ENCODE results near the gene TMEM62.
"Not testable (repeated sequence)": the region's sequence is repeated elsewhere in the genome, so short reads cannot be mapped to it uniquely, and the experiment has no call there.

TMEM62 gene

DNA sequence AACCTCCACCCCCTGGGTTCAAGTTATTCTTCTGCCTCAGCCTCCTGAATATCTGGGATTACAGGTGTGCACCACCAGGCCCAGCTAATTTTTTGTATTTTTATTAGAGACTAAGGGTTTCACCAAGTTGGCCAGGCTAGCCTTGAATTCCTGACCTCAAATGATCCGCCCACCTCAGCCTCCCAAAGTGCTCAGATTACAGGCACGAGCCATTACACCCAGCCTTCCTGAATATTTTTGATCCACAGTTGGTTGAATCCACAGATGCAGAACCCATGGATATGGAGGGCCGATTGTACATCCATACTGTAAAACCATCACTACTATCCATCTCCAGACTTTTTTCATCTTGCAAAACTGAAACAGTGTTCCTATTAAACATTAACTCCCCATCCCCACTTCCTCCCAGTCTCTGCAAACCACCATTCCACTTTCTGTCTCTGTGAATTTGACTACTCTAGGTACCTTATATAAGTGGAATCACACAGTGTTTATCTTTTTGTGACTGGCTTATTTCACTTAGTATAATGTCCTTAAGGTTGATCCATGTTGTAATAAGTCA lies 8.2 kb upstream of the TMEM62 start:
- no peak for DNase-seq

DNA sequence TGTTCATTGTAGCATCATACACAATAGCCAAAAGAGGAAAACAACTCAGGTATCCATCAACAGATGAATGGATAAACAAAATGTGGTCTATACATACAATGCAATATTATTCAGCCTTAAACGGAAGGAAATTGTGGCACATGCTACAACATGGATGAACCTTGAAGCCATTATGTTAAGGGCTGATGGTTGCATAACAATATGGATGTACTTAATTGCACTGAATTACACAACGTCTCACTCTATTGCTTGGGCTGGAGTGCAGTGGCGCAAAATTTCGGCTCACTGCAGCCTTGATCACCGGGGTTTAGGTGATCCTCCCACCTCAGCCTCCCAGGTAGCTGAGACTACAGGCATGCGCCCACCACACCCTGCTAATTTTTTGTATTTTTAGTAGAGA lies 7.0 kb upstream of the TMEM62 start:
- DNase-seq: no peak

DNA sequence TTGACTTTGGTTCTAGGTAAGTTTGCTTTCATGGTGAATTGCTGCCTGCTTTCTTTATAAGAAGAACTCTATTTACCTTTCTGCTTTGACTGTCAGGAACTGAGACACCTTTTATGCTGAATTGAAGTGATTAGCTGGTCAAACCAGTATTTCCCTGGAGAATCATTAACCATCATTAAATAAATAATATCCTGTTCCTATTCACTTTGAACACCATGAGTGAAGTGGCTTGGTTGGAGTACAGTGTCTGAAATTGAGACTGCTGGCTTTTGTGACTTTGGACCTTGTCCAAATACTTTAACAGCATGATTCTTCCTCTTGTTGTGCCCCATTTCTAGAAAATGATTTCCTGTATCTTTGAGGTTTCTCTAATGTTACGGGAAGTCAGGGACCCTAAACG lies 5.6 kb upstream of the TMEM62 start:
- no peak for DNase-seq

DNA sequence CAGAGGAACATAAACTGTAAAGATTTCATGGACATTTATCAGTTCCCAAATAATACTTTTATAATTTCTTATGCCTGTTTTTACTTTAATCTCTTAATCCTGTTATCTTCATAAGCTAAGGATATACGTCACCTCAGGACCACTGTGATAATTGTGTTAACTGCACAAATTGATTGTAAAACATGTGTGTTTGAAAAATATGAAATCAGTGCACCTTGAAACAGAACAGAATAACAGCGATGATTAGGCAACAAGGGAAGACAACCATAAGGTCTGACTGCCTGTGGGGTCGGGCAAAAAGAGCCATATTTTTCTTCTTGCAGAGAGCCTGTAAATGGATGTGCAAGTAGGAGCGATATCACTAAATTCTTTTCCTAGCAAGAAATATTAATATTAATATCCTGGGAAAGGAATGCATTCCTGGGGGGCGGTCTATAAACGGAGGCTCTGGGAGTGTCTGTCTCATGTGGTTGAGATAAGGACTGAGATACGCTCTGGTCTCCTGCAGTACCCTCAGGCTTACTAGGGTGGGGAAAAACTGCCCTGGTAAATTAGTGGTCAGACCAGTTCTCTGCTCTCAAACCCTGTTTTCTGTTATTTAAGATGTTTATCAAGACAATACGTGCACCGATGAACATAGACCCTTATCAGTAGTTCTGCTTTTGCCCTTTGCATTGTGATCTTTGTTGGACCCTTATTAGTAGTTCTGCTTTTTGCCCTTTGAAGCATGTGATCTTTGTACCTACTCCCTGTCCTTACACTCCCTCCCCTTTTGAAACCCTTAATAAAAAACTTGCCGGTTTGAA lies 5.0 kb upstream of the TMEM62 start:
- DNase-seq: not testable (repeated sequence)

DNA sequence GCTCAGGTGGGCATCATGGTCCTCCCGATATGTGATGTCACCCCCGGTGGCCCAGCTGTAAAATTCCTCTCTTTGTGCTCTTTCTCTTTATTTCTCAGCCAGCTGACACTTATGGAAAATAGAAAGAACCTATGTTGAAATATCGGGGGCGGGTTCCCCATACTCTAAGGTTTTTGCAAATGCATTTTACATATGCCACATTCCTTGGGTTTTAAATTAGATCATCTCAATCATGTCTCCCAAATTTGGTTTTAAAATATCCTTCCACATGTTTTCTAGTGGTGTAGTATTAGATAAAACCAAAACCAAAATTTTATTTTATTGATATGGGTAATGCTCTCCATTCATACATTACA lies 4.4 kb upstream of the TMEM62 start:
- DNase-seq: no peak

DNA sequence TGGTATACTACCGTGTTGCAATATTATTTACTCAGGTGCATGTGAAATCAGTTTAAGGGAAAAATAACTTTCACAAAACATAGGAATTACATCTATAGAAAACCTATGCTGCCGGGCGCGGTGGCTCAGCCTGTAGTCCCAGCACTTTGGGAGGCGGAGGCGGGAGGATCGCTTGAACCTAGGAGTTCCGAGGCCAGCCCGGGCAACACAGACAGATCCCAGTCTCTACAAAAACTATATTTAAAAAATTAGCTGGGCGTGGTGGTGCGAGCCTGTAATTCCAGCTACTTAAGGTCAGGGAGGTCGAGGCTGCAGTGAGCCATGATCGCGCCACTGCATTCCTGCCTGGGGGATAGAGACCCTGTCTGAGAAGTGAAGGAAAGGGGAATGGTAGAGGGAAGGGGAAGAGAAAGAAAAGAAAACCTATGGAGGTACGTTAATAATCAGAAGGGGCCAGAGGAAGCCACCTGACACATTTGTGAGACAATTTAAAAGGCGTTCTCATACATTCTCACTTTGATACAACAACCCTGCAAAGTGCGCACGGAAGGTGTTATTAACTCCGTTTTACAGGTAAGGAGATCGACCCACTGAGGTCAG lies 456 bp upstream of the TMEM62 start:
- no peak for DNase-seq

DNA sequence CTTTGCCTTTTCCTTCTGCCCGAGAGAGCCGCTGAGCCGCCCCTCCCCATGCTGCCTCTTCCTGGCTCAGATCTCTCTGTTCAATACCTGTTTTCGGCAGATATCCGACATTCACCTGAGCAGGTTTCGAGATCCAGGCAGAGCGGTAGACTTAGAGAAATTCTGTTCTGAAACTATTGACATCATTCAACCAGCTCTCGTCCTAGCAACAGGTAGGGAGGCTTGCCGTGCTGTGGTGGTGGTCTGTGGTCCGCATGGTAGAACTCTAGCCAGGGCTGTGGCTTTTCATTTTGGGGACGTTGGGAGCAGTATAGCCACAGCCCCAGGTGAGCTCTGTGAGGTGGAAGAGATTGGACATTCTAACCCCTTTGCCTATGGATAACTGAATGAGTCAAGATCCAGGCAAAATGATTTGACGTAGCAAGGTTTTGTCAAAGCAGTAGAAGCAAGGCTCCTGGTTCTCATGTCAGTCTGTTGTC lies 810 bp downstream of the TMEM62 start:
- no peak for DNase-seq

DNA sequence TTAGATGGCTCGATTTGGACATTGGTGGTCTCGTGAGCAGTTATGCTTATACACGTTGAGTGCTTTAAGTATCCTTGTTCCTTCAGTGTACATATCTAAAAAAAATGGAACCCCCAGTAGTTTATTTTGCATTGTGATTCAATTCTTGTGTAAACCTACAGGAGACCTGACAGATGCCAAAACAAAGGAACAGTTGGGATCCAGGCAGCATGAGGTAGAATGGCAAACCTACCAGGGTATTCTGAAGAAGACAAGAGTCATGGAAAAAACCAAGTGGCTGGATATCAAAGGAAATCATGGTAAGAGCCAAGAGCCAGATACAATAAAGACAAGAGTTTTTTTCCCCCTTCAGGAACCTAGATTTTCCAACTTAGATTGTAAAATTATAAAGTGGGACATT lies 2.0 kb downstream of the TMEM62 start:
- DNase-seq: no peak

DNA sequence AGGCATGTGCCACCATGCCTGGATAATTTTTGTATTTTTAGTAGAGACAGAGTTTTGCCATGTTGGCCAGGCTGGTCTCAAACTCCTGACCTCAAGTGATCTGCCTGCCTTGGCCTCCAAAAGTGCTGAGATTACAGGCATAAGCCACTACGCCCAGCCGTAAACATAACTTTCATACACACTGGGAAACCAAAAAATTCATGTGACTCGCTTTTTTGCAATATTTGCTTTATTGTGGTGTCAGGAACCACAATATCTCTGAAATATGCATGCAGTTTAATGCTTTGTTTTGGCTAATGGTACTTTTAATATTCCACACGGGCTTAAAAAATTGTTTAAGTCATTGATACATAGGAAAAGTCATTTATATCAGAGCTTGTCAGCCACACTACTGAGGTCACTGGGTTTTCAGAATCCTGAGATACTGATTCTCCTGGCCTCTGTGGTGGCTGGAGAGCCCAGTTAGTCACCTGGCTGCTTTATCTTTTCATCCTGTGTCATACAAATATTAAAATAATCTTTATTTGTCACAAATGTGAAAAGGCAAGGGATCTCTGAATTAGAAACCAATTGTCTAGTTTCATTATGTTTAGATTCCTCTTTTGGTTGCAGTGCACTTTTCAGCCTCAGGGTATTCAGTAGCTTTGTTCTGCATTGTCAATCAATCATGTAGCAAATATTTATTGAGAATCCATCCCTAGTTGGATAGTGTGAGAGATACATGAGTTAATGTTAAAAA lies 10.0 kb downstream of the TMEM62 start:
- no peak for DNase-seq

DNA sequence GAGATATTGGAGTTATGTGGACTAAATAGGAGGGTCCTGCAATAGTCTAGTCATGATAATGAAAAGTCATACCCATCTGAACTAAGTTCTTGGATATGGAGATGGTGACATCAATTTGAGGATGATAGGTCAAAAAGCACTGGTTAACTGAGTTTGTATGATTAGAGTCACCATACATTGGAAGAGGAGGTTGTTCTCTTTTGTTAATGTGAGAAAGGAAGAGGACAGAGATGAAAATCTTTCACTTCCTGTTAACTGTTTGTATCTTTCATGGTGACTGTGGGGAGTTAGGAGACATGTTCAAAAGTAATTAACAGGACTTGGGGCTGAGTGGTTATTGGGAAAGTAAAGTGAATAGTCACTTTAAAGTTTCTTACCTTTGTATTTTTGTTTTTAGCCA lies 11.1 kb downstream of the TMEM62 start:
- no peak for DNase-seq

DNA sequence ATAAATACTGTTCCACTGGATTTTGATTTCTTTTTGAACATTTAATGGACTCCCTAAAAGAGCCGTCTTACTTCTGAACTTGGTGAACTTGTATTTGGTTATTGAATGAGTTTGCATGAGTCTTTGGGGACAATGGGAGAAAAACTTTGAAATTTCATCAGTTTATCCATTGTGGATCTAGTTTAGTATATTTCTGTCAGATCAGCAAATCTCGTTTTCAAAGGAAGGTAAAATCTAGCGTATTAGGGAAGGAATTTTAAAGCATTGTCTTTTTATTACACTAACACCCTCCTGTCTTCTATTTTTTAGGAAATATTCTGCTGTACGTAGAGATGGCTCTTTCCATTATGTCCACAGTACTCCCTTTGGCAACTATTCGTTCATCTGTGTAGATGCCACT lies 12.8 kb downstream of the TMEM62 start:
- DNase-seq: no peak

DNA sequence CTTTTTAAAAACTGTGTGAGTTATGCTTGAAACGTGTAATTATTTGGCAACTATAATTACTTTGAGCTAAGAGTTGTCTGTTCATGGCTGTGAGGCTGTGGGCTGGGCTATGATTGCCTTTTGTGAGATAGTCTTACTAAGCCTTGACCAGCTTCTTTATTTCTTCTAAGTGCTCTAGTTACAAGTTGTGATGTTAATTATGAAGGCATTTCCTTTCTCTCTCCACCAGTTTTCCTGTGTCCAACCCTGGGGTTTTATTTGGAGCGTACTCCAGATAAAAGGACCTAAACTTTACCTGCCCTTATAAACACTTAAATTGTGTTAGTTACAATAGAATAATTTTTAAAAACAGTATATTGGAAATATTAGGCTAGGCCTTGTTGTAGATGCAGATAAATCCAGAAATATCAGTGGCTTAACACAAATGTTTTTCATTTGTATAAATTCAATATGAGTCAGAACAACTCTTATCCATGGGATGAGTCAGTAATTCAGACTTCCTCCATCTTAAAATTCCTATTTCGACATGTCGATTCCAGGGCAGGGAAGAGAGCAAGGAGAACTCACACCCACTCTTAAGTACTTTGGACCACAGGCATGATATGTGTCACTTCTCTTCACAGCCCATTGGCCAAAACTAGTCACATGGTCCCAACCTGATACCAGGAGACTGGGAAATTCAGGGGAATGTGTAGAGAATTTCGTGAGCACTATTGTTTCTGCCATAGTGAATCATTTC lies 17.0 kb downstream of the TMEM62 start:
- no peak for DNase-seq

DNA sequence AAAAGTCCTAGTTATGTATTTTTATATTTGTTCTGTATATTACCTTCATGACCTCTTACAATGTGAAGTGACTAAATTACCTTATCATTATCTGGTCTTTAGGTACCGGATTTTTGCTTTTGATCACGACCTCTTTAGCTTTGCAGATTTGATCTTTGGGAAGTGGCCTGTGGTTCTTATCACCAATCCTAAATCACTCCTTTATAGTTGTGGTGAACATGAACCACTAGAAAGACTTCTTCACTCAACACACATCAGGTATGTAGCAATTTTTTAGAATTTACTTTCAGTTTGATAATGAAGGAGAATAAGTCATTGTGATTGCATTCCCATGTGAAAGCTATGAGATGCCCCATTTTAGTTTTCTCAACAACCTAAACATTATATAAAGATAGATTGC lies 18.3 kb downstream of the TMEM62 start:
- DNase-seq: no peak

DNA sequence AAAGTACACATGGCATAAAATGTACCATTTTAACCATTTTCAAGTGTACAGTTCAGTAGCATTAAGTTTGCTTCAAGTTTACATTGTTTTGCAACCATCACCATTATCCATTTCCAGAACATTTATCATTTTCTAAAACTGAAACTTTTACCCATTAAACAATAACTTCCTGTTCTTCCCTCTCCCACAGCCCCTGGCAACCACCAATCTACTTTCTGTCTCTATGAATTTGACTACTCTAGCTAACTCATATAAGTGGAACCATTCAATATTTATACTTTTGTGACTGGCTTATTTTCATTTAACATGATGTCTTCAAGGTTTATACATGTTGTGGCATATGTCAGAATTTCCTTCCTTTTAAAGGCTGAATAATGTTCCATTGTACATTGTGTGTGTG lies 19.9 kb downstream of the TMEM62 start:
- no peak for DNase-seq

DNA sequence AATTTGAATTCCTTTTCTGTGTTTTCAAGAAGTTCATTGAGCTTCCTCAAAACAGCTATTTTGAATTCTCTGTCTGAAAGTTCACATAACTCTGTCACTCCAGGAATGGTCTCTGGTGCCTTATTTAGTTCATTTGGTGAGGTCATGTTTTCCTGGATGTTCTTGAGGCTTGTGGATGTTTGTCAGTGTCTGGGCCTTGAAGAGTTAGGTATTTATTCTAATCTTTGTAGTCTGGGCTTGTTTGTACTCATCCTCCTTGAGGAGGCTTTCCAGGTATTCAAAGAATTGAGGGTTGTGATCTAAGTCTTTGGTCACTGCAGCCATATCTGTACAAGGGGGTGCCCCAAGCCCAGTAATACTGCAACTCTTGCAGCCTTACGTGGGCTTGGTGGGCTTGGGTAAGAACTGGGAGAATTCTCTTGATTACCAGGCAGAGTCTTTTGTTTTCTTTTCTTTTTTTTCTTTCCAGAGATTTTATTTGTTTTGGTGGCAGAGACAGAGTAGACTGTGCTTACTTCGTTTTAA lies 32.5 kb downstream of the TMEM62 start:
- no peak for DNase-seq

DNA sequence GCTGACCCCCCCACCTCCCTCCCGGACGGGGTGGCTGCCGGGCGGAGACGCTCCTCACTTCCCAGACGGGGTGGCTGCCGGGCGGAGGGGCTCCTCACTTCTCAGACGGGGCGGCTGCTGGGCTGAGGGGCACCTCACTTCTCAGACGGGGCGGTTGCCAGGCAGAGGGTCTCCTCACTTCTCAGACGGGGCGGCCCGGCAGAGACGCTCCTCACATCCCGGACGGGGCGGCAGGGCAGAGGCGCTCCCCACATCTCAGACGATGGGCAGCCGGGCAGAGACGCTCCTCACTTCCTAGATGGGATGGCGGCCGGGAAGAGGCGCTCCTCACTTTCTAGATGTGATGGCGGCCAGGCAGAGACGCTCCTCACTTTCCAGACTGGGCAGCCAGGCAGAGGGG lies 33.9 kb downstream of the TMEM62 start:
- not testable (repeated sequence) for DNase-seq

DNA sequence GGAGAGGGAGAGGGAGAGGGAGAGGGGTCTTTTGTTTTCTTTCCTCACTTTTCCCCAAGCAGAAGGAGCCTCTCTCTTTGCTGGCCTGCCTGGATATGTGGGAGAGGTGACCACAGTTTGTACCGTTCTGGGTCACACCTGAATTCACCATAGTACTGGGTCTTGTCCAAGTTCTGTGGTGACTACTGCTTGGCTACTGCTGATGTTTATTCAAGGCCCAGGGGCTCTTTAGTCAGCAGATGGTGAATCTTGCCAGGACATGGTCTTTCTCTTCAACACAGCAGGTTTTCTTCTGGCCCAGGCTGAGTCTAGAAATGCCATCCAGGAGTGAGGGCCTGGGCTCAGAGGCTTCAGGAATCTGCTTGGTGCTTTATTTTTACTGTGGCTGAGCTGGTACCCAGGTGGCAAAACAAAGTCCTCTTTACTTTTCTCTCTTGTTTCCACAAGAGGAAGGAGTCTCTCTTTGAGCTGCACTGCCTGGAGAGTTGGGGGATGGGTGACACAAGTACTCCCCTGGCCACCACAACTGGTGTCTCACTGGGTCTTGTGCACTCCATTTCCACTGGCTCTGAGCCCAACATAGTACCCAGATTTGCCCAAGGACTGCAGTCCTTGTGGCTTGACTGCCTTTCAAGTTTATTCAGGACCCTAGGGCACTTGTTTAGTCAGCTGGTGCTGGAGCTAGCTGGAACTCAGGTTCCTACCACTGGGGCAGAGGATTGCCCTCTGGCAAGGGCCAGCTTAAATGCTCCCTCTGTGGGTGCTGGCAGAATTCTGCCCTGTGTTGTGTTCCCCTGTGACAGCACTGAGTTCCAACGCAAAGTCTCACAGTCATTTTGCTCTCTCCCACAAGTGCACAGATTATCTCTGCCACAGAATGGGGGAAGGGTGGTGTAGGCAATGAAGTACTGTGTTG lies 35.1 kb downstream of the TMEM62 start:
- no peak for DNase-seq

DNA sequence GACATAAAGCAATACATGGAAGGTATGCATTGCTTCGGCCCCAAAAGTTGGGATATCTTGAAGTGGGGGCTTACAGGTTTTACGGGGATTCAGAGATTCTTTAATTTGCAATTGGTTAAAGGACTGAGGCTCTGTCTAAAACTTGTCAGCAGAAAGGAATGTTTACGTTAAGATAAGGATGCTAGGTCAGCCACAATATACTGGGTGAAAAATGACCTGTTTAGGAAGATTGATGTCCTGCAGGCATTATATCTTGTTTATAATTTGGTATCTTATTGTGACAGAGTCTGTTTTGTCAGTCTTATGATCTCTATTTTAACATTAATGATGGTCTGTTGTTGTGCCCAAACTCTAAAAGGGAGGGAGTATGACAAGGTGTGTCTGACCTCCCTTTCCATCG lies 36.5 kb downstream of the TMEM62 start:
- DNase-seq: no peak

DNA sequence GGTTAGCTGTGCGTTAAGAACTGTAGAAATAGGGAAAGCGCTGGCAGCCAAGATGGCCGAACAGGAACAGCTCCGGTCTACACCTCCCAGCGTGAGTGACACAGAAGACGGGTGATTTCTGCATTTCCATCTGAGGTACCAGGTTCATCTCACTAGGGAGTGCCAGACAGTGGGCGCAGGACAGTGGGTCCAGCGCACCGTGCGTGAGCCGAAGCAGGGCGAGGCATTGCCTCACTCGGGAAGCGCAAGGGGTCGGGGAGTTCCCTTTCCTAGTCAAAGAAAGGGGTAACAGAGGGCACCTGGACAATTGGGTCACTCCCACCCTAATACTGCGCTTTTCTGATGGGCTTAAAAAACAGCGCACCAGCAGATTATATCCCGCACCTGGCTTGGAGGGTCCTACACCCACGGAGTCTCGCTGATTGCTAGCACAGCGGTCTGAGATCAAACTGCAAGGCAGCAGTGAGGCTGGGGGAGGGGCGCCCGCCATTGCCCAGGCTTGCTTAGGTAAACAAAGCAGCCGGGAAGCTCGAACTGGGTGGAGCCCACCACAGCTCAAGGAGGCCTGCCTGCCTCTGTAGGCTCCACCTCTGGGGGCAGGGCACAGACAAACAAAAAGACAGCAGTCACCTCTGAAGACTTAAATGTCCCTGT lies 42.4 kb downstream of the TMEM62 start:
- not testable (repeated sequence) for DNase-seq

DNA sequence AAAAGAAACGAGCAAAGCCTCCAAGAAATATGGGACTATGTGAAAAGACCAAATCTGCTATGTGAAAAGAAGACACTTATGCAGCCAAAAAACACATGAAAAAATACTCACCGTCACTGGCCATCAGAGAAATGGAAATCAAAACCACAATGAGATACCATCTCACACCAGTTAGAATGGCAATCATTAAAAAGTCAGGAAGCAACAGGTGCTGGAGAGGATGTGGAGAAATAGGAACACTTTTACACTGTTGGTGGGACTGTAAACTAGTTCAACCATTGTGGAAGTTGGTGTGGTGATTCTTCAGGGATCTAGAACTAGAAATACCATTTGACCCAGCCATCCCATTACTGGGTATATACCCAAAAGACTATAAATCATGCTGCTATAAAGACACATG lies 43.8 kb downstream of the TMEM62 start:
- DNase-seq: not testable (repeated sequence)

DNA sequence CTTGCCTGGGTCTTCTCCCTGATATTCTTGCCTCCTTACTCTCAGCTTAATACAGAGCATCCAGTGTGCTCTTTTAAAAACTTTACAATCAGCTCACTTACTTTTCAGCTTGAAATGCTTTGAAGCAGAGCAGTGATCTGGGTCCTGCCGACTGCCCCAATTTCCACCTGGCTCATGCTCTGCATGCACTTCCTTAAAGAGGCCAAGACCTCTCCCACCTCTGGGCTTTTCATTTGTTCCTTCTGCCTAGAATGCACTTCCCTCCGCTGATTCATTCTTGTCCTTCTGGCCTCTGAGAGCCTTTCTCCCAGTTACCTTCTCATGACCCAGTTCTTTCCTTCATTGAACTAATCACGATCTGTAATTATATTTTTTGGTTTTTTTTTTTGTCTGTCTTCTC lies 49.9 kb downstream of the TMEM62 start:
- DNase-seq: no peak
